Neural crest cell (in vitro differentiated cells): ENCODE data around the gene CREB3L1. TPM values are rescaled to one million over a fixed set of nuclear protein-coding genes. Genes with fewer than 3 reads are reported as not detected.

Experiments used
- DNase-seq: peaks from one replicate; pipeline ENCODE4 v3.0.0; 2021; ENCODE audit warnings: low read depth, mixed read lengths, low spot score
- H3K27ac Mint-ChIP-seq: one replicate; pipeline ENCODE4 v1.8.0; 2021; ENCODE audit warnings: mild to moderate bottlenecking, mixed read lengths; ENCODE audit not compliant: unreplicated experiment
- H3K27me3 Mint-ChIP-seq: 2 replicates; pipeline ENCODE4 v1.8.0; 2021; ENCODE audit warnings: low read depth, mild to moderate bottlenecking, mixed read lengths
- H3K36me3 Mint-ChIP-seq: 2 replicates; pipeline ENCODE4 v1.8.0; 2021; ENCODE audit warnings: low read depth, mild to moderate bottlenecking, mixed read lengths
- H3K4me1 Mint-ChIP-seq: 2 replicates; pipeline ENCODE4 v1.8.0; 2021; ENCODE audit warnings: mixed read lengths
- H3K4me3 Mint-ChIP-seq: one replicate; pipeline ENCODE4 v1.8.0; 2021; ENCODE audit warnings: mild to moderate bottlenecking, mixed read lengths
- H3K9me3 Mint-ChIP-seq: 2 replicates; pipeline ENCODE4 v1.8.0; 2021; ENCODE audit warnings: mixed read lengths
- total RNA-seq: library from RNA; stranded (reverse); gene quantifications from 2 replicates; pipeline ENCODE4 v1.2.1, GENCODE V29; 2021
- TF ChIP-seq, protein P1 (sequence below): fragments of 200-600 bp; sonication (generic); conservative IDR thresholded peaks from 2 replicates; pipeline ENCODE4 v1.5.0; 2021; ENCODE audit warnings: antibody characterized with exemption, mild to moderate bottlenecking

Gene CREB3L1
- total RNA-seq, 1 donor from 2014 or later, result 0.75 TPM

DNA sequence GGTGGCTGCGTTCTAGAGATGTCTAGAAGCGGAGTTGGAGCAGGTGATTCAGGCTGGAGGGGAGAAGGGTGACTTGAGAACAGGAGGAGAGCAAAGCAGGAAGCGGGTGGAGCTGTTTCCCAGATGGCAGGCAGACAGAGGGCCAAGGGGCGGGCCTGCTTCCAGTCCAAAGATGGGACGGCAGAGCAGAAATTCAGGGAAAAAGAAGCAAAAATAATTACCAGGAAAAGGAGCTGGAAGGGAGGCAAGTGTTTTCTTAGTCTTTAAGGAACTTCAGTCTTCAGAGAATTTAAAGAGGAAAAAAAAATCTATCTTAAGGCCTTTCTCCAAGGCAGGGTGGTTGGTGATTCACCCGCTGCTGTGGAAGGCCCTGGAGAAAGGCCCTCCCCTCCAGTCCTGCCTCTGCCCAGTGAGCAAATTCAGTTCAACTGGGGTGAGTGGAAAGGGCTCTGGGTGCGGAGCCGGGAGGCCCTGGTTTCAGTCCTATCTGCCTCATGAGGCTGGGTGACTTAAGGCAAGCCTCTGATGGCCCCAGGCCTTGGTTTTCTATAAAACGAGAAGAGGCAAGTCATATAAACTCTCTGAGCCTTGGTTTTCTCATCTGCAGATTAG, 4.5 kb upstream of the CREB3L1 start:
- Mint-ChIP-seq H3K27ac (no peak overlapping the region), H3K27me3 (peaks cover 27% of the 10 kb centered on the region), H3K4me3 (no peak overlapping the region), H3K9me3 (no peaks in the 10 kb centered on the region), H3K4me1 (peaks cover 16% of the 10 kb centered on the region), H3K36me3 (no peaks in the 10 kb centered on the region)
- TF ChIP-seq, protein P1, sequence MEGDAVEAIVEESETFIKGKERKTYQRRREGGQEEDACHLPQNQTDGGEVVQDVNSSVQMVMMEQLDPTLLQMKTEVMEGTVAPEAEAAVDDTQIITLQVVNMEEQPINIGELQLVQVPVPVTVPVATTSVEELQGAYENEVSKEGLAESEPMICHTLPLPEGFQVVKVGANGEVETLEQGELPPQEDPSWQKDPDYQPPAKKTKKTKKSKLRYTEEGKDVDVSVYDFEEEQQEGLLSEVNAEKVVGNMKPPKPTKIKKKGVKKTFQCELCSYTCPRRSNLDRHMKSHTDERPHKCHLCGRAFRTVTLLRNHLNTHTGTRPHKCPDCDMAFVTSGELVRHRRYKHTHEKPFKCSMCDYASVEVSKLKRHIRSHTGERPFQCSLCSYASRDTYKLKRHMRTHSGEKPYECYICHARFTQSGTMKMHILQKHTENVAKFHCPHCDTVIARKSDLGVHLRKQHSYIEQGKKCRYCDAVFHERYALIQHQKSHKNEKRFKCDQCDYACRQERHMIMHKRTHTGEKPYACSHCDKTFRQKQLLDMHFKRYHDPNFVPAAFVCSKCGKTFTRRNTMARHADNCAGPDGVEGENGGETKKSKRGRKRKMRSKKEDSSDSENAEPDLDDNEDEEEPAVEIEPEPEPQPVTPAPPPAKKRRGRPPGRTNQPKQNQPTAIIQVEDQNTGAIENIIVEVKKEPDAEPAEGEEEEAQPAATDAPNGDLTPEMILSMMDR, result no peak
- DNase-seq, result no peak

DNA sequence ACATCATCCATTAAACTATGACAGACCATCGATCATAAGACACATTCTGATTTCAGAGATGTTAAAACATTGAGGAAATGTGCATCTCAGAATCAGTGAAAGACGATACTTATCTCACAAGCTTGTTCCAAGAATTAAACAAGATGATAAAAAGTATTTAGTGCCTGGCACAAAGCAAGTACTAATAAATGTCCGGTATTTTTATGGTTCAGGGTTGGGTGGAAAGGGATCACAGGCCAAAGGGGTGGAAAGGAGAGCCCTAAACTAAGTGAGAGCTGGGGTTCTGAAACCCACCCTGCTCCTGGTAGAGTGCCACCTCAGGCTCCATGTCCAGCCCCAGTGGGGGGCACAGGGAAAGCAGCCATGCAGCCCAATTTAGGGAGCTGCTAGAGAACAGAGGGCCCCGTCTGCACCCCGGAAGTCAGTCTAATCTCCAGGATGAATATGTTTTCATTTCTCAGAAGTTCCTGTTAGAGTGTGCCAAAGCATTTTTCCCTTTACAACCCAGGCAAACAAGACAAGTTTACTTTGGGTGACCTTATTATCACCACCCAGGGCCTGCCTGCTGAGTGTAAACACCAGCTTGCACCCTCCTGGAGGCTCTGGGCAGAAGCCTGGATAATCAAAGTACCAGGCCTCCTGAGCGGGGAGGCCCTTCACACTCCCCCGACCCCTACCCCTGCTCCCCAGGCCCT, 3.8 kb upstream of the CREB3L1 start:
- H3K9me3 Mint-ChIP-seq, result no peaks in the 10 kb centered on the region
- no peak overlapping the region for H3K27ac Mint-ChIP-seq
- TF ChIP-seq, protein P1, result no peak
- no peak overlapping the region for H3K4me3 Mint-ChIP-seq
- H3K27me3 Mint-ChIP-seq, result peaks cover 35% of the 10 kb centered on the region
- H3K4me1 Mint-ChIP-seq, result peaks cover 17% of the 10 kb centered on the region
- no peaks in the 10 kb centered on the region for H3K36me3 Mint-ChIP-seq
- no peak for DNase-seq

DNA sequence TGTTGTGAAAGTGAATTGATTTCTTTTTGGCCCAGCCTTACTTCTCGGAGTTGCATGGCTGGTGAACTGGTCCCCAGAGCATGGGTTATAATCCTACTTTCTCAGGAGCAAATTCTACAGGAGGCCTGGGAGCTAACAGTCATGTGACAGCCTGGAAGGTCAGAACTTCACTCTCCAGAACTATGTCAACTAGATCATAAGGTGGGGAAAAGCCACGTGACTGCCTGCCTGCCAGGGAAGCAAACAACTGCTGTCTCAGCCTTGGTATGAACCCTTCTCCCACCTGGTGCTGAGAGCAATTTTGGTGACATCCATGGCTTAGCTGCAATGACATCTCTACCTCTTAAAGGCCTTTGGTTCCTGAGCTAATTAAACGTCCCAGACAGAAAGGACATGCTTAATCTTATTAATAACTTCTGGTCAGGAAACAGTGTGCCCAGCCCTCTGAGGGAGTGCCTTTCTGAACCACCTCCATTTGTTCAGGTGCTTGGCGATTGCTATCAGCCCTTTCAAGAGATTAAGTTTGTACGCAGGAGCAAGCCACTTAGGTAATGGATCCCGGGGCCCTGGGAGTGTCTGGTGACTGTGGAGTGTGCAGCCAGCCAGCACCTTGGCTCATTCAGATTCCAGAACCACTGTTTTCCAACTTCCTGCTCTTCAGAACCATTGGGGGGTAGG, 1.4 kb upstream of the CREB3L1 start:
- Mint-ChIP-seq H3K27me3 (peaks cover 52% of the 10 kb centered on the region), H3K4me1 (peaks cover 21% of the 10 kb centered on the region), H3K4me3 (no peak overlapping the region), H3K27ac (no peak overlapping the region), H3K9me3 (no peaks in the 10 kb centered on the region), H3K36me3 (no peaks in the 10 kb centered on the region)
- TF ChIP-seq, protein P1, result no peak
- DNase-seq, result no peak

DNA sequence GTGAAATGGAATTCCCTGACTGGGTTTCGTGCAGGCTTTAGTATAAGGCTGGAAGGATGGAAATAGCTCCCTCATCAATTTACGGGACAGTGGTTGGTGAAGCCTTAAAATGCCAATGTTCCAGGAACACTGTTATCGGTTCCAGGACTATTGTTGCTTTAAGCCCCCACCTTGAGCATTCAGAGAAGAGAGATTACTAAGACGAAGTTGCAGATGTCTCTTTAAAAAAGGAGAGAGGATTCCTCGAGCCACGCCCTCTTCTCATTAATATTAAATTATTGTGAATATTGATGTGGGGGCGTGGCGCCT, 195 bp upstream of the CREB3L1 start:
- Mint-ChIP-seq H3K27ac (no peak overlapping the region), H3K36me3 (no peaks in the 10 kb centered on the region), H3K27me3 (peaks cover 63% of the 10 kb centered on the region), H3K9me3 (no peaks in the 10 kb centered on the region), H3K4me3 (peak overlapping the region; percentile 81), H3K4me1 (peaks cover 18% of the 10 kb centered on the region)
- TF ChIP-seq, protein P1, result no peak
- DNase-seq, result no peak

DNA sequence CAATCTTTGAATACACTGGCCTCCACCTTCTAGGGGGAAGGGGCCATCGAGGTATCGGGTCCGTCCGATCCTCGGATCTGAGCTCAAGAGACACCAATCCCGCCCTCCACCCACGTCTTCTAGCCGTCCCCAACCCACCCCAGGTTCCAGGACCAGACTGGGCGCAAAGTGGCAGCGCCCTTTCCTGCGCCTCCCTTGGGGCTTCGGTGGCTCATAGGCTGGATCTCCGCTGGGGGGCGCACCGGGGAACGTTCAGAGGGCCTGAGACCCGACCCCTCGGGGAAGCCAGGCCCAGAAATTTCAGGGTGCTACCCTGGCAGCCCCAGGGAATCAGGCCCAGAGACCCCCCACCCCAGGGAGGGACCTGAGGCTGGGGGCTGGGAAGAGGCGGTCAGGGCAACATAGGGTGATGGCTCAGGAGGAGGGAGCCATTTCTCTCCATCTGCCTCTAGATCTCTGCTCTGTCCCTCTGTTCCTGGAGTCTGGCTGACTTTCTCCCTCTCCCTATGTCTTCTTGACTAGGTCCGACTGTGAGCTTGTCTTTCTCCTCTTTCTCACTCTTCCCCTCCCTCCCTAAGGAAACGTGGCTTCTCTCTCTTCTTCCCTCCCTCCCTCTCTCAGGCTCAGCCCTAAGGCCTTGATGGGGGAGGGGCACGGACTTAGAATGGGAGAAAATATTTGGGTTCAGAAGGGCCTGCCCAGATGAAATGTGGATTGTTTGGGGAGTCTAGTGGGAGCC, 1.1 kb downstream of the CREB3L1 start:
- Mint-ChIP-seq H3K4me3 (peak overlapping the region; percentile 71), H3K36me3 (no peaks in the 10 kb centered on the region), H3K9me3 (no peaks in the 10 kb centered on the region), H3K4me1 (peaks cover 13% of the 10 kb centered on the region), H3K27me3 (peaks cover 68% of the 10 kb centered on the region), H3K27ac (no peak overlapping the region)
- TF ChIP-seq, protein P1, result peak; percentile 64
- peak; percentile 56 for DNase-seq
